Measurements from ENCODE around the gene IPO4. TPM values are rescaled to one million over a fixed set of nuclear protein-coding genes. Genes with fewer than 3 reads are reported as not detected.

IPO4 gene
- polyA plus RNA-seq, 1 donor (not counting 4 experiments of a cell fraction or from before 2014, with no cell fraction given) = 18.6 TPM

DNA sequence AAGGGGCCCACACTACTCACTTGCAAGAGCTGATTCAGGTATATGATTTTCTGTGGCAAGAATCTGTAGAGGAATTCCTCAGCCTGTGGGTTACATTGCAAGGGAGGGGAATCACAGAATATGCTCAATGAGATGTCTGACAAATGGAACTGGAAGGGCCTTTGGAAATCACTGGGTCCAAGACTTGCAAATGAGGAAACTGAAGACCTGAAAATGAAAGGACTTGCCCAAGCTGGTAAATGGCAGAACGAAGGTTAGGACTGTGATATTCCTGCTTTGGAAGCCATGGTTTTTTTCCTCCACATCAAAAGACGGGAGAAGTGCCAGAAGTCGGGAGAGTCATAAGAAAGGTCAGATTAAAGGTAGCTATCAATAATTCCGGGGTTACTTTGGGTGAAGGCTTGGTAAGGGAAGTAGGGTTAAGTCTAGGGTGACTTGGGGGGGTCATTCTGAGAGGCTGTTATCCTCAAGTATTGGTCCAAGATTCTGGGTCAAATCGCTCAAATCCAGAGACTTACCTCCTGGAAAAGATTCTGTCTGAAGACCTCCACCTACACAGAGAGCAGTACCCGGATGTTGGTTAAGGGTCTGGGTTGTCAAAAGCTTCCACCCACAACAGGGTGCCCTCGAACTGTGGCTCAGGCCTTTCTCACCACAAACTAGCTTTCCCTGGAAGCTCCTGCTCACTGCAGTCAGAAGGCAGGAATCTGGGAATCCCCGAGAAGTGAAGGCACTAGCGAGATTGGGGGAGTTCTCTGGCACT lies 42.7 kb downstream of the IPO4 start:
- dilution Hi-C loops (cut with MboI; ENCODE audit: extremely low pct_ligation_motif_present, low sequenced_read_pairs) = no loop called here
- H4K20me1 ChIP-seq (ENCODE audit: control insufficient read depth, extremely low read depth, insufficient read depth, low read length) = no peaks in the 10 kb centered on the region
- H3K27me3 ChIP-seq (ENCODE audit: control insufficient read depth, extremely low read depth, insufficient read depth, low read length) = no peaks in the 10 kb centered on the region
- peaks cover 22 to 35% of the 10 kb centered on the region in 2 experiments for H3K36me3 ChIP-seq (ENCODE audit: control insufficient read depth in 2 of 2, extremely low read depth in 1 of 2, insufficient read depth in 2 of 2, low read length in 2 of 2)
- peak overlapping the region; percentile 85 for H3K27ac ChIP-seq (ENCODE audit: control insufficient read depth, insufficient read depth, low read length)
- H3K4me3 ChIP-seq (ENCODE audit: control insufficient read depth in 2 of 3, extremely low read depth in 1 of 3, insufficient read depth in 2 of 3, low read depth in 1 of 3, low read length in 3 of 3) = peak overlapping the region; percentile 79 to 97 (median 82)
- H3K4me1 ChIP-seq (ENCODE audit: control insufficient read depth, extremely low read depth, insufficient read depth, low read length) = peaks cover 27% of the 10 kb centered on the region
- H3K9me1 ChIP-seq (ENCODE audit: control insufficient read depth, extremely low read depth, insufficient read depth, low read length) = peaks cover 2% of the 10 kb centered on the region
- DNase-seq (ENCODE audit: low read depth, low spot score) = no peak
- TF ChIP-seq, protein P1, sequence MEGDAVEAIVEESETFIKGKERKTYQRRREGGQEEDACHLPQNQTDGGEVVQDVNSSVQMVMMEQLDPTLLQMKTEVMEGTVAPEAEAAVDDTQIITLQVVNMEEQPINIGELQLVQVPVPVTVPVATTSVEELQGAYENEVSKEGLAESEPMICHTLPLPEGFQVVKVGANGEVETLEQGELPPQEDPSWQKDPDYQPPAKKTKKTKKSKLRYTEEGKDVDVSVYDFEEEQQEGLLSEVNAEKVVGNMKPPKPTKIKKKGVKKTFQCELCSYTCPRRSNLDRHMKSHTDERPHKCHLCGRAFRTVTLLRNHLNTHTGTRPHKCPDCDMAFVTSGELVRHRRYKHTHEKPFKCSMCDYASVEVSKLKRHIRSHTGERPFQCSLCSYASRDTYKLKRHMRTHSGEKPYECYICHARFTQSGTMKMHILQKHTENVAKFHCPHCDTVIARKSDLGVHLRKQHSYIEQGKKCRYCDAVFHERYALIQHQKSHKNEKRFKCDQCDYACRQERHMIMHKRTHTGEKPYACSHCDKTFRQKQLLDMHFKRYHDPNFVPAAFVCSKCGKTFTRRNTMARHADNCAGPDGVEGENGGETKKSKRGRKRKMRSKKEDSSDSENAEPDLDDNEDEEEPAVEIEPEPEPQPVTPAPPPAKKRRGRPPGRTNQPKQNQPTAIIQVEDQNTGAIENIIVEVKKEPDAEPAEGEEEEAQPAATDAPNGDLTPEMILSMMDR (optimal IDR thresholded peaks at IDR 0.05 in 1 of 3, IDR thresholded peaks at IDR 0.05 in 1 of 3, conservative IDR thresholded peaks at IDR 0.05 in 1 of 3; ENCODE audit: extremely low read depth in 1 of 3, insufficient read depth in 2 of 3, low read length in 3 of 3) = no peak
- no peak for TF ChIP-seq EZH2 (IDR thresholded peaks at IDR 0.05; ENCODE audit: low read length)
- H2AFZ ChIP-seq (ENCODE audit: control insufficient read depth, low read length) = peak overlapping the region; percentile 72
- peak overlapping the region; percentile 93 for H3K4me2 ChIP-seq (ENCODE audit: control insufficient read depth, extremely low read depth, insufficient read depth, low read depth, low read length)
- no peaks in the 10 kb centered on the region for H3K9me3 ChIP-seq (ENCODE audit: control insufficient read depth, low read depth, low read length)
- H3K9ac ChIP-seq (ENCODE audit: control insufficient read depth, extremely low read depth, insufficient read depth, low read length) = peak overlapping the region; percentile 88
- peaks cover 59% of the 10 kb centered on the region for H3K79me2 ChIP-seq (ENCODE audit: control insufficient read depth, insufficient read depth, low read length)
- no peak for FAIRE-seq

- FAIRE-seq = no peak
- peak overlapping the region in 2 of 3 experiments; percentile 79 to 97 for H3K4me3 ChIP-seq (ENCODE audit: control insufficient read depth in 2 of 3, extremely low read depth in 1 of 3, insufficient read depth in 2 of 3, low read depth in 1 of 3, low read length in 3 of 3)
Observed at GRCh38 chr14:24145219-24145618, 43.4 kb downstream of the IPO4 start.

More at GRCh38 chr14:24145219-24145618, 43.4 kb downstream of the IPO4 start:
- Histone ChIP-seq H3K27ac (ENCODE audit: control insufficient read depth, insufficient read depth, low read length) (peak overlapping the region; percentile 85), H3K4me2 (ENCODE audit: control insufficient read depth, extremely low read depth, insufficient read depth, low read depth, low read length) (peak overlapping the region; percentile 93), H3K4me1 (ENCODE audit: control insufficient read depth, extremely low read depth, insufficient read depth, low read length) (peaks cover 27% of the 10 kb centered on the region), H3K36me3 (ENCODE audit: control insufficient read depth in 2 of 2, extremely low read depth in 1 of 2, insufficient read depth in 2 of 2, low read length in 2 of 2) (peaks cover 17 to 29% of the 10 kb centered on the region in 2 experiments), H3K9ac (ENCODE audit: control insufficient read depth, extremely low read depth, insufficient read depth, low read length) (peak overlapping the region; percentile 88), H3K79me2 (ENCODE audit: control insufficient read depth, insufficient read depth, low read length) (peaks cover 59% of the 10 kb centered on the region), H3K9me3 (ENCODE audit: control insufficient read depth, low read depth, low read length) (no peaks in the 10 kb centered on the region), H2AFZ (ENCODE audit: control insufficient read depth, low read length) (no peak overlapping the region), H3K9me1 (ENCODE audit: control insufficient read depth, extremely low read depth, insufficient read depth, low read length) (peaks cover 2% of the 10 kb centered on the region), H3K27me3 (ENCODE audit: control insufficient read depth, extremely low read depth, insufficient read depth, low read length) (no peaks in the 10 kb centered on the region), H4K20me1 (ENCODE audit: control insufficient read depth, extremely low read depth, insufficient read depth, low read length) (no peaks in the 10 kb centered on the region)
- DNase-seq (ENCODE audit: low read depth, low spot score) = no peak
- dilution Hi-C loops (cut with MboI; ENCODE audit: extremely low pct_ligation_motif_present, low sequenced_read_pairs) = no loop called here
- TF ChIP-seq EZH2 (IDR thresholded peaks at IDR 0.05; ENCODE audit: low read length) = no peak
- TF ChIP-seq, protein P1 (optimal IDR thresholded peaks at IDR 0.05 in 1 of 3, IDR thresholded peaks at IDR 0.05 in 1 of 3, conservative IDR thresholded peaks at IDR 0.05 in 1 of 3; ENCODE audit: extremely low read depth in 1 of 3, insufficient read depth in 2 of 3, low read length in 3 of 3) = no peak

Measured in keratinocyte (primary cell).